HG03378 (cell line): ENCODE data around the gene CBLB.

ENCODE experiments used
- ATAC-seq: cut with Tn5 transposase; IDR thresholded peaks from one replicate; pipeline ENCODE4 v1.9.1; 2021; ENCODE audit warnings: mild to moderate bottlenecking, moderate library complexity; ENCODE audit not compliant: unreplicated experiment

Gene CBLB

GRCh38 chr3:105719791-105720190, 149.0 kb downstream of the CBLB start:
- no peak for ATAC-seq

- no peak for ATAC-seq
Measured at GRCh38 chr3:105715372-105715771, 153.4 kb downstream of the CBLB start.

- ATAC-seq, result no peak
Measured at GRCh38 chr3:105714453-105714852, 154.4 kb downstream of the CBLB start.

- no peak for ATAC-seq
Measured at GRCh38 chr3:105708980-105709379, 159.8 kb downstream of the CBLB start.

GRCh38 chr3:105707009-105707408, 161.8 kb downstream of the CBLB start:
- ATAC-seq, result no peak

GRCh38 chr3:105704726-105705410, 163.9 kb downstream of the CBLB start:
- ATAC-seq, result no peak

GRCh38 chr3:105700575-105700974, 168.2 kb downstream of the CBLB start:
- no peak for ATAC-seq

- no peak for ATAC-seq
Measured at GRCh38 chr3:105691633-105692032, 177.2 kb downstream of the CBLB start.

GRCh38 chr3:105691053-105691452, 177.8 kb downstream of the CBLB start:
- ATAC-seq, result no peak

GRCh38 chr3:105688821-105689220, 180.0 kb downstream of the CBLB start:
- ATAC-seq, result no peak

- no peak for ATAC-seq
Measured at GRCh38 chr3:105686278-105686897, 182.4 kb downstream of the CBLB start.

- no peak for ATAC-seq
Measured at GRCh38 chr3:105679951-105680350, 188.9 kb downstream of the CBLB start.

GRCh38 chr3:105678017-105678416, 190.8 kb downstream of the CBLB start:
- ATAC-seq, result no peak

GRCh38 chr3:105676621-105677300, 192.1 kb downstream of the CBLB start:
- no peak for ATAC-seq

- ATAC-seq, result no peak
Measured at GRCh38 chr3:105674437-105675065, 194.3 kb downstream of the CBLB start.

GRCh38 chr3:105672996-105673395, 195.8 kb downstream of the CBLB start:
- ATAC-seq, result no peak

GRCh38 chr3:105662306-105662705, 206.5 kb downstream of the CBLB start:
- ATAC-seq, result no peak

GRCh38 chr3:105661461-105661860, 207.4 kb downstream of the CBLB start:
- ATAC-seq, result no peak

GRCh38 chr3:105656651-105657504, 211.9 kb downstream of the CBLB start:
- ATAC-seq, result no peak

GRCh38 chr3:105653868-105654267, 214.9 kb downstream of the CBLB start:
- no peak for ATAC-seq

GRCh38 chr3:105653166-105653565, 215.6 kb downstream of the CBLB start:
- ATAC-seq, result no peak
